Kidney epithelial cell (primary cell): ENCODE results near the gene MED13L. TPM values are rescaled to one million over a fixed set of nuclear protein-coding genes. Genes with fewer than 3 reads are reported as not detected.

Source experiments
- DNase-seq: peaks from one replicate; pipeline ENCODE4 v3.0.0-alpha.2; 2010; ENCODE audit warnings: low read depth
- H3K27me3 ChIP-seq: 2 replicates; pipeline ENCODE4 v1.6.0; 2011; ENCODE audit warnings: low read length; ENCODE audit not compliant: control insufficient read depth, insufficient read depth
- H3K36me3 ChIP-seq: 2 replicates; pipeline ENCODE4 v1.5.1; 2011; ENCODE audit warnings: low read length; ENCODE audit not compliant: control insufficient read depth, insufficient read depth
- H3K4me3 ChIP-seq: 2 replicates; pipeline ENCODE4 v1.5.1; 2011; ENCODE audit warnings: low read depth, mild to moderate bottlenecking, control low read depth, low read length
- total RNA-seq: library from RNA; depleted of rRNA; stranded (reverse); fragments of >200 nt; gene quantifications from 2 replicates; pipeline ENCODE4 v1.2.3, GENCODE V29; 2015
- TF ChIP-seq, protein P1 (sequence below): IDR thresholded peaks from 2 replicates; pipeline ENCODE4 v1.5.1; 2011; ENCODE audit warnings: mild to moderate bottlenecking, moderate library complexity, low read length, control low read depth, inconsistent platforms; ENCODE audit not compliant: insufficient read depth, poor library complexity, severe bottlenecking

MED13L gene
- total RNA-seq, 1 donor from 2014 or later: 45.9 TPM

DNA sequence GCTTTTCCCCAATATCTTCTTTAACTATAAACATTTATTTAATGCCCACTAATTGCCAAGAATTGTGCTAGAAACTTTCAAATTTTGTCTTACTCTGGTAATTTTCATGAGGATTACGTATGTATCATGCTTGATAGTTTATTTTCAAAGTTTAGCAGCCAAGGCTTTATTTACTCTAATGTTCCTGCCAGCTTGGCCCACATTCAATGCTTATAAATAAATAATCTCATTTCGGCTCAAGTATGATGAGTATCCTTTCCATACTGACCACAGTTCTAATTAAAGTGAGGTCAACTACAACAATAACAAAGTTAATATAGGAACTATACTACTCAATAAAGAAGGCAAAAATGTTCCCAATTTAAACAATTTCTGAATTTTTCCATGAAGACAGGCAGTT, 259.2 kb downstream of the MED13L start:
- Histone ChIP-seq H3K4me3 (no peak overlapping the region), H3K27me3 (no peaks in the 10 kb centered on the region), H3K36me3 (no peaks in the 10 kb centered on the region)
- TF ChIP-seq, protein P1, sequence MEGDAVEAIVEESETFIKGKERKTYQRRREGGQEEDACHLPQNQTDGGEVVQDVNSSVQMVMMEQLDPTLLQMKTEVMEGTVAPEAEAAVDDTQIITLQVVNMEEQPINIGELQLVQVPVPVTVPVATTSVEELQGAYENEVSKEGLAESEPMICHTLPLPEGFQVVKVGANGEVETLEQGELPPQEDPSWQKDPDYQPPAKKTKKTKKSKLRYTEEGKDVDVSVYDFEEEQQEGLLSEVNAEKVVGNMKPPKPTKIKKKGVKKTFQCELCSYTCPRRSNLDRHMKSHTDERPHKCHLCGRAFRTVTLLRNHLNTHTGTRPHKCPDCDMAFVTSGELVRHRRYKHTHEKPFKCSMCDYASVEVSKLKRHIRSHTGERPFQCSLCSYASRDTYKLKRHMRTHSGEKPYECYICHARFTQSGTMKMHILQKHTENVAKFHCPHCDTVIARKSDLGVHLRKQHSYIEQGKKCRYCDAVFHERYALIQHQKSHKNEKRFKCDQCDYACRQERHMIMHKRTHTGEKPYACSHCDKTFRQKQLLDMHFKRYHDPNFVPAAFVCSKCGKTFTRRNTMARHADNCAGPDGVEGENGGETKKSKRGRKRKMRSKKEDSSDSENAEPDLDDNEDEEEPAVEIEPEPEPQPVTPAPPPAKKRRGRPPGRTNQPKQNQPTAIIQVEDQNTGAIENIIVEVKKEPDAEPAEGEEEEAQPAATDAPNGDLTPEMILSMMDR: no peak
- no peak for DNase-seq

DNA sequence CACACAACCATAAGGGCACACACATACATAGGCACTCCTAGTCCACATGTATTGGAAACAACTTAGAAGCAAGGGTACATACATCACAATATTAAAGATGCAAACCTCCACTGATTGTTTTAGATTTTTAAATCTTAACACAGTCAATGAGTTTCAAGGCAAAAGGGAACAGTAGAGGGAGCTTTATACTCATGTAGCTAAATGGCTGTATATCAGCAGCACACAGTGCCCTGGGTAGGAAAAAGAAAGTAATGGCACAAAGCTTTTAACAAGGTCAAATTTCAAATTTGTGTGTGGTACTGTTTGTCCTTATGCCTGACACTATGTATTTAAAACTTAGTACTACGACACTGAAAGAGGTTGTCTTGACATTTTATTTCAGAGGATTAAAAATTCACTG, 262.0 kb downstream of the MED13L start:
- TF ChIP-seq, protein P1: peak; percentile 54
- no peaks in the 10 kb centered on the region for H3K36me3 ChIP-seq
- no peak overlapping the region for H3K4me3 ChIP-seq
- no peak for DNase-seq
- H3K27me3 ChIP-seq: no peaks in the 10 kb centered on the region

DNA sequence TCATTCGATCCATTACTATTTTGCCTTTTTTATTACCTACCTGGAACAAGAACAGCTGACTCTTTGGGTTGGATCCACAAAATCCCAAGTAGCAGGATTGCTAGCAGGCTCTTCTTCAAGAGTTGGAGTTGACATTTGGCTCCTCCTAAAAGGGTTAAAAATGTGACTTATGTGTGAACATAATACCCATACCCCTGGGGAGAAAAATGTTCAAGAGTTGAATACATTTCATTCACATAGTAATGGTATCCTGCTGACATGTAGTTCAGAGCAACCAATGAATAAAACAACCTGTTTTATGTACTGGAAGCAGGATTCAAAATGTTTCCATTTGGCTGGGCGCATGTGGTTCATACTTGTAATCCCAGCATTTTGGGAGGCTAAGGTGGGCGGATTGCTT, 264.7 kb downstream of the MED13L start:
- H3K4me3 ChIP-seq: no peak overlapping the region
- H3K36me3 ChIP-seq: no peaks in the 10 kb centered on the region
- no peak for DNase-seq
- H3K27me3 ChIP-seq: no peaks in the 10 kb centered on the region
- TF ChIP-seq, protein P1: no peak

DNA sequence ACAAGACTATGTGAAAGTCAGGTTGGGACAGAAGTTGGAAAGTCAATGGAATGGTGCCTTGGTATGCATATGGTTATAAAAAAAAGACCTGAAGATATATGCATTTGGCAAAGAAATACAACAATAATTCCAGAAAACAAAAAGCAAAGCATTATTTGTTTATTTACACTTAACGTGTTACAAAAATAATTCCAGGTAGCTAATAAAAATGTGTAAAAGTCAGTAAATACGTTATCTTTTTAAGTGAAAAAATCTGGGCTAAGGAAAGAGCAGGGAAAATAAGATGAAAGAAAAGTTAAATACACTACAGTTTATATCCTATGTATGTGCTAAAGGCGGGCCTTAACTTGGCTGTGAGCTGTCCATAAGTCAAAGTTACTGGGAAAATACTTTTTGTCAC, 266.3 kb downstream of the MED13L start:
- DNase-seq: no peak
- TF ChIP-seq, protein P1: no peak
- Histone ChIP-seq H3K36me3 (no peaks in the 10 kb centered on the region), H3K27me3 (no peaks in the 10 kb centered on the region), H3K4me3 (no peak overlapping the region)

DNA sequence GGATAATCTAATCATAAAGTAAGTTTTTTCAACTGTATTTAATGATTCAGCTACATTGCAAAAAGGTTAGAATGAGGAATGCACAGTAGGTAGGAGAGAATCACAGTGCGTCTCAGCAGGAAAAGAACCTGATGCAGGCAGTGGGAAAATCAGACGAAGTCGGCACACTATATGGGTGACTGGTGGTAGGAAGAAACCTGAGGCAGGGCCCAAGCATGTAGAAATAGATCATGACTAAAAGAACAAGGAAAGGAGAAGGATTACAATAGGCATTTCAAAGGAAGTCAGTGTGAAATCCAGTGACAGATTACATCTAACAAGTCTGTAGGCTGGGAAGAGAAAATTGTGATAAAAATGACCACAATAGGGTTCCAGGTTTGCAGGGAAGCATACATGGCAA, 267.0 kb downstream of the MED13L start:
- Histone ChIP-seq H3K36me3 (no peaks in the 10 kb centered on the region), H3K4me3 (no peak overlapping the region), H3K27me3 (no peaks in the 10 kb centered on the region)
- TF ChIP-seq, protein P1: no peak
- no peak for DNase-seq

DNA sequence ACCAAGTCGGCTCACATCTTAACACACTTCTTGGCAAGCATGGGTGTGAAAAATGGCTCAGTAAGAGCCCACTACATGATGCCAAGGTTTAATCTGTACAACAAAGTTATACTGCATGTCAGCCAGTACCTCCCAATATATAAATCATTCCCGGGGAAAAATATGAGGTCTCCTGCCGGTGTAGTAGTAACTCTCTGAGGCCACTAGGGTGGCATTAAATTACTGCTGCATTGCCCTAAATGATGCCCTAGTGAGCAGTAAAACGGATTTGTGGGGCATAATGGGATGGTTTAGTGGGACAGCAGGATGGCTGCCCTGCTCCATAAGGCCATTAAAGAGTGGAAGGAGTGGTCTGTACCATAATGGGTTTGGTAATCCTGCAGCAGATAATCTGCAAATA, 267.7 kb downstream of the MED13L start:
- no peak for DNase-seq
- no peaks in the 10 kb centered on the region for H3K27me3 ChIP-seq
- H3K36me3 ChIP-seq: no peaks in the 10 kb centered on the region
- TF ChIP-seq, protein P1: peak; percentile 38
- H3K4me3 ChIP-seq: no peak overlapping the region
